RWPE2 (cell line): ENCODE results near the gene GNG13.

Source experiments
- ATAC-seq: fragments of 200-7000 bp; cut with Tn5 transposase; 3 replicates; pipeline ENCODE4 v1.9.1; 2021; ENCODE audit warnings: low read depth
- DNase-seq: peaks from one replicate; pipeline ENCODE4 v3.0.0-alpha.2; 2020; ENCODE audit warnings: low spot score
- H3K27ac ChIP-seq: fragments of 450-650 bp; 2 replicates; pipeline ENCODE4 v1.5.1; 2017; ENCODE audit warnings: mild to moderate bottlenecking; ENCODE audit not compliant: poor library complexity, severe bottlenecking
- H3K27me3 ChIP-seq: fragments of 250-450 bp; sonication (Bioruptor Pico); 2 replicates; pipeline ENCODE4 v1.5.1; 2021; ENCODE audit warnings: mild to moderate bottlenecking, moderate library complexity; ENCODE audit not compliant: insufficient read depth, poor library complexity, severe bottlenecking
- H3K36me3 ChIP-seq: fragments of 250-450 bp; sonication (Bioruptor Pico); 2 replicates; pipeline ENCODE4 v1.5.1; 2020; ENCODE audit warnings: low read depth, mild to moderate bottlenecking, moderate library complexity
- H3K4me1 ChIP-seq: fragments of 250-450 bp; sonication (Bioruptor Pico); 2 replicates; pipeline ENCODE4 v1.5.1; 2021; ENCODE audit warnings: mild to moderate bottlenecking, moderate library complexity; ENCODE audit not compliant: insufficient read depth, poor library complexity, severe bottlenecking
- H3K4me3 ChIP-seq: fragments of 250-450 bp; sonication (Bioruptor Pico); 2 replicates; pipeline ENCODE4 v1.5.1; 2021; ENCODE audit warnings: mild to moderate bottlenecking, moderate library complexity; ENCODE audit not compliant: severe bottlenecking
- H3K9me3 ChIP-seq: fragments of 250-450 bp; sonication (Bioruptor Pico); 2 replicates; pipeline ENCODE4 v1.5.1; 2021; ENCODE audit warnings: mild to moderate bottlenecking, moderate library complexity; ENCODE audit not compliant: severe bottlenecking
- TF ChIP-seq, protein P1 (sequence below): fragments of 450-650 bp; IDR thresholded peaks from one replicate; pipeline ENCODE4 v1.5.1; 2017; ENCODE audit warnings: mild to moderate bottlenecking, moderate library complexity; ENCODE audit not compliant: poor library complexity, severe bottlenecking

The GNG13 gene

GRCh38 chr16:842061-842476 is 41.5 kb upstream of the GNG13 start:
- Histone ChIP-seq H3K4me1 (no peaks in the 10 kb centered on the region), H3K27ac (no peak overlapping the region), H3K27me3 (no peaks in the 10 kb centered on the region), H3K9me3 (no peaks in the 10 kb centered on the region), H3K36me3 (no peaks in the 10 kb centered on the region), H3K4me3 (no peak overlapping the region)
- DNase-seq (peak; percentile 65), ATAC-seq (peak; percentile 31; the same call in 2 of the 3 replicates)
- TF ChIP-seq, protein P1, sequence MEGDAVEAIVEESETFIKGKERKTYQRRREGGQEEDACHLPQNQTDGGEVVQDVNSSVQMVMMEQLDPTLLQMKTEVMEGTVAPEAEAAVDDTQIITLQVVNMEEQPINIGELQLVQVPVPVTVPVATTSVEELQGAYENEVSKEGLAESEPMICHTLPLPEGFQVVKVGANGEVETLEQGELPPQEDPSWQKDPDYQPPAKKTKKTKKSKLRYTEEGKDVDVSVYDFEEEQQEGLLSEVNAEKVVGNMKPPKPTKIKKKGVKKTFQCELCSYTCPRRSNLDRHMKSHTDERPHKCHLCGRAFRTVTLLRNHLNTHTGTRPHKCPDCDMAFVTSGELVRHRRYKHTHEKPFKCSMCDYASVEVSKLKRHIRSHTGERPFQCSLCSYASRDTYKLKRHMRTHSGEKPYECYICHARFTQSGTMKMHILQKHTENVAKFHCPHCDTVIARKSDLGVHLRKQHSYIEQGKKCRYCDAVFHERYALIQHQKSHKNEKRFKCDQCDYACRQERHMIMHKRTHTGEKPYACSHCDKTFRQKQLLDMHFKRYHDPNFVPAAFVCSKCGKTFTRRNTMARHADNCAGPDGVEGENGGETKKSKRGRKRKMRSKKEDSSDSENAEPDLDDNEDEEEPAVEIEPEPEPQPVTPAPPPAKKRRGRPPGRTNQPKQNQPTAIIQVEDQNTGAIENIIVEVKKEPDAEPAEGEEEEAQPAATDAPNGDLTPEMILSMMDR: no peak

DNA sequence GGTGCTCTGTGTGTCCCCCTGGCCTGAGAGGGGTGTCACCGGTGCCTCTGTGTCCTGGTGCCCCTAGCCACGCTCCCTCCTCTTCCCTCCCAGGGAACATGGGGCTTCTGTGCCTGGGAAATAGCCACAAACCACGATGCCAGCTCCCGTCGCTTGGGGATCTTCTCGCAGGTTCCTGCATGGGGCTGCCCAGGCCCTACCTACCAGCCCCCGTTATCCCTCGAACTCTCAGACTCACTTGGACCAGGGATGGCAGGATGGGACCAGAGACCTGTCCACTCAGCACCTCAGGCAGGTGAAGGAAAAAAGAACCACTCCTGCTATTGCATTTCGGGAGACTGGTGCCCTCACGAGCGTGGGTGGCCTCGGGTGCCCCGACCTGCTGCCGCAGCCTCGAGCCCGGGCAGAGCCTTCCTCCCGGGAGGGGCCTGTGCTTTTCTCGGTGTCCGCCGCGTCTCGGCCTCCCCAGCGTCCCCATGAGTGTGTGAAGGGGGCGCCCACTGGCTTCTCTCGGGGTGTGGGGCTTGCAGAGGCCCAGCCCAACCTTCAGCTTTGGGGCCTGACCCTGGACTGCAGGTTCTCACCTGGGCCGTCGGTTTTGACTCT is 41.0 kb upstream of the GNG13 start:
- DNase-seq: peak; percentile 54
- Histone ChIP-seq H3K27me3 (no peaks in the 10 kb centered on the region), H3K27ac (no peak overlapping the region), H3K4me3 (no peak overlapping the region), H3K36me3 (no peaks in the 10 kb centered on the region), H3K4me1 (no peaks in the 10 kb centered on the region), H3K9me3 (no peaks in the 10 kb centered on the region)
- TF ChIP-seq, protein P1: no peak
- ATAC-seq: no peak

DNA sequence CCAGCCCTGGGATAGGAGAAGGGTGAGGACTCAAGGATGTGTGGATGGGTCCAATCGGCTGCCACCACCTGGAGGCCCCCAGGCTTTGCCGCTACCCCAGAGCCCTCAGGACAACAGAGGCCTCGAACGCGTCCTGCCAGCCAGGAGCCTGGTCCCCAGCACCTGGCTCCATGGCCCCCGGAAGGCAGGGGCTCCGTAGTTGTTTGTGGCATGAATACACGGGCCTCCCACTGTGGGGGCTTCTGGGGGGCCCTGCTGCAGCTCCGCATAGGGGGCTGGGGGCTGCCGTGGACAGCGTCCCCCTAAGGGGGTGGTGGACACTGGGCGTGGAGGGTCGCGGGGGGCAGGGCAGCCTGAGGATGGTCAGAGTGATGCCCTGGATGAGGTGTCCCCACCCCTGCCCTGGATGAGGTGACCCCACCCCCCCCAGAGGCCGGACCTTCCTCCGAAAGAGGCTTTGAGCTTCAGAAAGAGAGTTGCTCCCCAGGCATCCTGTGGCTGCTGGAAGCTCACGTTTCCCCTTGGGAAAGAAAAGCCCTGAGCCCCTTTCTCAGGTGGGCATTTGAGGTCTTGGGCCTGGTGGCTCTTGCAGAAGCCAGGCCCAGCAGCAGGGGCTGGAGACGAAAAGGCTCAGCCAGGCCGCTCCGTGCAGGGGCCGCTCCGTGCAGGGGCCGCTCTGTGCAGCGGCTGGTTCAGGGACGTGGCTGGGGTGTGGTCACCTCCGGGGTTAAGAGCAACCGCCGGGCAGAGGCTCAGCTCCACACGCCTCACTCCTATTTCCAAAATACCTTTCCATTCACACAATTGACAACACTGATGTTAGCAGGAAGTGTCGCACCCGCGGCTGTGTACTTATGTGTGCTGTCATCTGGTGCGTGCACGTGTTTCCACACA is 40.3 kb upstream of the GNG13 start:
- TF ChIP-seq, protein P1: no peak
- H3K36me3 ChIP-seq: no peaks in the 10 kb centered on the region
- ATAC-seq (no peak), DNase-seq (no peak)
- no peak overlapping the region for H3K4me3 ChIP-seq
- no peaks in the 10 kb centered on the region for H3K27me3 ChIP-seq
- H3K27ac ChIP-seq: no peak overlapping the region
- peaks cover 5% of the 10 kb centered on the region for H3K9me3 ChIP-seq
- no peaks in the 10 kb centered on the region for H3K4me1 ChIP-seq

DNA sequence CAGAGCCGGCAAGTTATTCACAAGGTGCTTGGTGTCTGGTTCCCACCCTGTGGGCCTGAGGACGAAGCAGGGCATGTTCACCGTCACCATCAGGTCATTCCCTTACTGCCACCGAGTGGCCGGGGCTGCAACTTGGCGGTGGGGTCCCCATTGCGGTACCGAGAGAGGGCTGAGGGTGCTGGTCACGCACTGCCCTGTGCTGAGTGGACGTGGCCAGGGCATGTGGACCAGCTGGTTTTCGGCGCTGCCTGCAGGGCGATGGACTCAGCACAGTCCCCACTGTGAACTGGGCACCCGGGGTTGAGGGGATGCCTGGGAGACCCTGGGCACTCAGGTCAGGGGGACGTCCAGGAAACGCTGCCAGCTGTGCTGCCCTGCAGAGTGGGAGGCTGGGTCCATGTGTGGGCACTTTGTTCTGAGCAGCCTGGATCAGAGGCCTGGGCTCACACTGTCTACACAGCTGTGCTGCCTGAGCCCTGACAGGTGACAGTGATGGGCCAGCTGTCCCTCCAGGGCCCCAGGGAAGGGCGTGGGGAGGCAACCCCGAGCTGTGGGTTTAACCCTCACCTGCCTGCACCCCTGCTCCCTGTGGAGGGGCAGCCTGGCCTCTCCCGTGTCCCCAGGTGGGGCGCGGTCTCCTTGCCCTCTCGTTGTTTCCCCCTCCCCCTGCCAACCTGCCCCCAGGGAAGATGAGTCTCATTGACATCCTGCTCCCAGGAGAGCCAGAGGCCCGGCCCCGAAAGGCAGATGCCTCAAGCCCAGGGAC is 39.3 kb upstream of the GNG13 start:
- Histone ChIP-seq H3K4me3 (no peak overlapping the region), H3K9me3 (peaks cover 5% of the 10 kb centered on the region), H3K27me3 (no peaks in the 10 kb centered on the region), H3K27ac (no peak overlapping the region), H3K36me3 (no peaks in the 10 kb centered on the region), H3K4me1 (no peaks in the 10 kb centered on the region)
- ATAC-seq: no peak
- TF ChIP-seq, protein P1: no peak
- DNase-seq: peak; percentile 62
